ENCODE data around the gene ADGRG6. TPM values are rescaled to one million over a fixed set of nuclear protein-coding genes. Genes with fewer than 3 reads are reported as not detected.
A peak's percentile ranks its signal among the peaks of the same experiment; 100 is the strongest.

ADGRG6 gene
- polyA plus RNA-seq, 1 donor from 2014 or later: not detected

- Mint-ChIP-seq H3K27ac (no peak overlapping the region), H3K9me3 (no peaks in the 10 kb centered on the region), H3K27me3 (peaks cover 2% of the 10 kb centered on the region), H3K4me3 (no peak overlapping the region), H3K36me3 (no peaks in the 10 kb centered on the region), H3K4me1 (no peaks in the 10 kb centered on the region)
Observed at GRCh38 chr6:142406131-142406530, 104.3 kb downstream of the ADGRG6 start.

DNA sequence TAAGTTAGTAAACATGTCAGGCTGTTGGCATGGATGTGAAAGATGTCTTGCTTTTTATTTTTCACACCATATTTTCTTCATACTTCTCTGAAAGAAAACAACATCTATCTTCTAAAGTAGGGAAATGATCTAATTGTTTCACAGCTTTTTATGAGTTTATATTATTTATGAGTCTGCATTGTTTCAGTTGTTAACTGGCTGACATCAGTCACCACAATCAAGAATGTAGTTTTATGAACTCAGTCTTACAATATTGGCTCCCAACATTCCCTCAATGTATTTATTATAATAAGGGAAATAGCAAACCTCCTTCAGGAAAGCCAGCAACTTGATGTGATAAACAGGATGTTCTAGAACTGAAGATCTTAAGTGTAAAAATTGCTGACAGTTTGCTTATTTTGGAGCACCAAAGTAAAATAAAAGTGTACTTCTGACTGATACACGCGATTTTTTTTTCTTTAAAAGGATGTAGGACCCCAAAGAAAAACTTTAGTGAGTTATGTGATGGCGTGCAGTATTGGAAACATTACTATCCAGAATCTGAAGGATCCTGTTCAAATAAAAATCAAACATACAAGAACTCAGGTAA, 106.0 kb downstream of the ADGRG6 start:
- no peaks in the 10 kb centered on the region for H3K36me3 Mint-ChIP-seq
- H3K9me3 Mint-ChIP-seq: no peaks in the 10 kb centered on the region
- no peaks in the 10 kb centered on the region for H3K4me1 Mint-ChIP-seq
- no peak overlapping the region for H3K4me3 Mint-ChIP-seq
- H3K27me3 Mint-ChIP-seq: peaks cover 2% of the 10 kb centered on the region
- H3K27ac Mint-ChIP-seq: no peak overlapping the region

DNA sequence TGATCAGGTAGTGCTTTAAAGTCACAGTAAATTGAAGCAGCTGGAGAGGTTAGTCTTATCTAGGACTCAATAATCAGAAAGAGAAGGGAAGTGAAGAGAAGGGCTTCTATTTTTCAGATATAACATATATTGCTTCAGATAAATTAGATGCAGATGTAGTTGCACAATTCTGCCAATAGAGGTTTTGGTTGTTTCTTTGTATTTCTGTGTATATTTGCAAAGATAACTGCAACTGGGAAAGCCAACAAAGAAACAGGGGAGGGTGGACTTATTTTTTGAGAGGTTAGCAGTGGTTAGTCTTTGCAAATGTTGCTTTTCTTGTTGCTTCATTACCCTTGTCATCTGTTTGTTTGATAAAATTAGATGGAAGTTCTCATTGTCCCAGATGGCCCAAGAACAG, 106.6 kb downstream of the ADGRG6 start:
- Mint-ChIP-seq H3K4me3 (no peak overlapping the region), H3K27me3 (peaks cover 2% of the 10 kb centered on the region), H3K27ac (no peak overlapping the region), H3K36me3 (no peaks in the 10 kb centered on the region), H3K9me3 (no peaks in the 10 kb centered on the region), H3K4me1 (no peaks in the 10 kb centered on the region)

DNA sequence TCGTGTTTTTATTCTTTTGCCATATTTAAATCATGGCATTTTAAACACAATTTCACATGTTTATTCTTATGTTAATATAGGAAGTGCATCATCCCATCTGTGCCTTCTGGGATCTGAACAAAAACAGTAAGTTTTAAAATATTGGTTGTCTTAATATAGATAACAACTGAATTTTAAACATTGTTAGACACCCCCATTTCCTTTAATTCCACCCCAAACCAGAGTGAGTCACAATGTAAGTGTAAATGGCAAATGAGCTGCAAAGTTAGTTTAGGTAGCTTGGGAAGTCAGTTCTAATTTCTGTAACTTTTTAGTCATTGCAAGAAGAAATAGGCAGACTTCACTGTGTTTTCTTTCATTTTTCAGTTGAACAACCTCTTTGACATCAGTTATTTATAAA, 108.0 kb downstream of the ADGRG6 start:
- Mint-ChIP-seq H3K9me3 (no peaks in the 10 kb centered on the region), H3K36me3 (no peaks in the 10 kb centered on the region), H3K4me3 (no peak overlapping the region), H3K27ac (no peak overlapping the region), H3K4me1 (no peaks in the 10 kb centered on the region), H3K27me3 (peaks cover 4% of the 10 kb centered on the region)

- Mint-ChIP-seq H3K36me3 (no peaks in the 10 kb centered on the region), H3K27me3 (peaks cover 4% of the 10 kb centered on the region), H3K4me3 (no peak overlapping the region), H3K27ac (no peak overlapping the region), H3K9me3 (no peaks in the 10 kb centered on the region), H3K4me1 (no peaks in the 10 kb centered on the region)
Observed at GRCh38 chr6:142411145-142411544, 109.3 kb downstream of the ADGRG6 start.

- peak overlapping the region in 1 of 3 donors; percentile 39 for H3K27ac Mint-ChIP-seq
- no peaks in the 10 kb centered on the region for H3K9me3 Mint-ChIP-seq
- H3K4me3 Mint-ChIP-seq: no peak overlapping the region
- H3K36me3 Mint-ChIP-seq: no peaks in the 10 kb centered on the region
- peaks cover 5% of the 10 kb centered on the region for H3K27me3 Mint-ChIP-seq
- H3K4me1 Mint-ChIP-seq: no peaks in the 10 kb centered on the region
Observed at GRCh38 chr6:142412241-142412640, 110.4 kb downstream of the ADGRG6 start.

DNA sequence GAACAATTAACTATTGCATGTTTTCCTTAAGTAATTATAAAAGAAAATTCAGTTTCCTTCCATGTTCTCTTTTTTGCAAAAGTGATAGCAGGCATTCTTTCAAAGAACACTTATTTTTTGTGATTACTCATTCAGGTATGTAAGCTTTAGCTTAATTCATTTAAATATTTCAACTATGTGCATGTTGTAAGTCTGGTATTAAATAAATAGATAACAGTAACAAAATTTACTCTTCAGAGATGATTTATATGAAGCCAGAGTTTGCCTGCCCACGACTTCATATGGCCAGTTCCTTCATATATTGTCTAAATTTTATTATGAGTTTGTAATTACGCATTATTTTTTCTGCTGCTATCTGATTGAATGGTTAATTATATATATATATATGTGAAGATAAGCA, 110.9 kb downstream of the ADGRG6 start:
- no peaks in the 10 kb centered on the region for H3K4me1 Mint-ChIP-seq
- no peaks in the 10 kb centered on the region for H3K9me3 Mint-ChIP-seq
- no peak overlapping the region for H3K27ac Mint-ChIP-seq
- no peak overlapping the region for H3K4me3 Mint-ChIP-seq
- peaks cover 5% of the 10 kb centered on the region for H3K27me3 Mint-ChIP-seq
- H3K36me3 Mint-ChIP-seq: no peaks in the 10 kb centered on the region

DNA sequence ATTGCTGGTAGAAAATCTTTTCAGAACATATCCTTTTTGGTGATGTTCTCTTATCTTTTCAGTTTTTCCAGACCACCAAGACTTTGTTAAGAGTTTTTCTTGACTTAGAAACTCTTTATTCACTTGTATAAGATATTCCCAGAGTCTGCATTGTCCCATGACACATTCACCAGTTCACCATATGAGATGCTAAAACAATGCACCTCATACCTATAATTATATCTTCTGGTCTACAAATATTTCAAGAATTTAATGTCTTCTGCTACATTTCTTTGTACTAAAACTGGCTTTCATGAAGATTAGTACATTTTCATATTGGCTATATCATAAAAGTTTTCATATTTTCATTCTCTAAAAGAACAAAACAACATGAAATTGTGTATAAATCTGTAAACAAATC, 111.3 kb downstream of the ADGRG6 start:
- Mint-ChIP-seq H3K27ac (no peak overlapping the region), H3K4me1 (no peaks in the 10 kb centered on the region), H3K4me3 (no peak overlapping the region), H3K27me3 (peaks cover 5% of the 10 kb centered on the region), H3K9me3 (no peaks in the 10 kb centered on the region), H3K36me3 (no peaks in the 10 kb centered on the region)

DNA sequence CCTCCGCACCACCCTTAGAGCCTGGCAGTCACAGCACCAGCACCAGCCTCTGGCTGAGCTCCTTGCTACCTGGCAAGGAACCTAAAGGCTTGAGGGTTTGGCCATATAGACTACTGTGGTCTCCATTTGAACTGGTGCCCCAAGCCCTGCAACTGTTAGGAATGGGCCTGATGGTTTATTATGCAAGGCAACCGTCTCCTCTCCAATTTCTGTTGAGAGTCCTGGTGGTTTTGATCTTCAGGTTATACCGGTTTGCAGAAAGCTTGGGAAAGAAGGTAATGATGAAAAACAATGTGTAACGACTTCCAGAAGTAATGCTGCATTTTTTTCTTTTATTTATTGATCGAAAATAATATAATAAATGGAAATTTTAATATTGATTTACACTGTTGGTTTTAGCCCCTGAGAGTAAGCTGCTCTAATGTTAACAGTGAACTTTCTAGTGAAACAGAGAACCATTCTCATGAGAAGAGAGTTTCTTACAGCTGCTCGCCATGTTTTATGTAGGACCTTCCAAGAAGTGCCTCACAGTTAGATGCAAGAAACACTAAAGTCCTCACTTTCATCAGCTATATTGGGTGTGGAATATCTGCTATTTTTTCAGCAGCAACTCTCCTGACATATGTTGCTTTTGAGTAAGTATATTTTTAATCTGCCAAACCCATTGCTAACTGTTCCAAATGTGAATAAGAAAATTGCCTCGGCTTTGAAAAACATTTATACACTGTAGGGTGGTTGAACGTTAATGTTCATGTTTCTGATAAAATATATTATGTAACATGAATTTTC, 112.8 kb downstream of the ADGRG6 start:
- peaks cover 3% of the 10 kb centered on the region for H3K27me3 Mint-ChIP-seq
- no peak overlapping the region for H3K4me3 Mint-ChIP-seq
- no peaks in the 10 kb centered on the region for H3K9me3 Mint-ChIP-seq
- H3K27ac Mint-ChIP-seq: no peak overlapping the region
- H3K36me3 Mint-ChIP-seq: no peaks in the 10 kb centered on the region
- H3K4me1 Mint-ChIP-seq: no peaks in the 10 kb centered on the region

GRCh38 chr6:142416179-142416578, 114.4 kb downstream of the ADGRG6 start:
- no peaks in the 10 kb centered on the region for H3K9me3 Mint-ChIP-seq
- H3K4me3 Mint-ChIP-seq: no peak overlapping the region
- peaks cover 3% of the 10 kb centered on the region for H3K27me3 Mint-ChIP-seq
- no peak overlapping the region for H3K27ac Mint-ChIP-seq
- no peaks in the 10 kb centered on the region for H3K4me1 Mint-ChIP-seq
- no peaks in the 10 kb centered on the region for H3K36me3 Mint-ChIP-seq

- H3K27ac Mint-ChIP-seq: no peak overlapping the region
Observed at GRCh38 chr6:142416686-142417085, 114.9 kb downstream of the ADGRG6 start.

GRCh38 chr6:142417331-142417750, 115.5 kb downstream of the ADGRG6 start:
- Mint-ChIP-seq H3K4me3 (no peak overlapping the region), H3K36me3 (no peaks in the 10 kb centered on the region), H3K9me3 (no peaks in the 10 kb centered on the region)

More at GRCh38 chr6:142416686-142417085, 114.9 kb downstream of the ADGRG6 start:
- H3K27me3 Mint-ChIP-seq: peaks cover 3% of the 10 kb centered on the region
- no peak overlapping the region for H3K4me3 Mint-ChIP-seq
- no peaks in the 10 kb centered on the region for H3K36me3 Mint-ChIP-seq
- H3K9me3 Mint-ChIP-seq: no peaks in the 10 kb centered on the region
- H3K4me1 Mint-ChIP-seq: no peaks in the 10 kb centered on the region

GRCh38 chr6:142419071-142419470, 117.3 kb downstream of the ADGRG6 start:
- H3K27ac Mint-ChIP-seq: no peak overlapping the region
- no peaks in the 10 kb centered on the region for H3K4me1 Mint-ChIP-seq
- no peaks in the 10 kb centered on the region for H3K9me3 Mint-ChIP-seq

More at GRCh38 chr6:142417331-142417750, 115.5 kb downstream of the ADGRG6 start:
- Mint-ChIP-seq H3K27me3 (peaks cover 3% of the 10 kb centered on the region), H3K4me1 (no peaks in the 10 kb centered on the region), H3K27ac (no peak overlapping the region)

DNA sequence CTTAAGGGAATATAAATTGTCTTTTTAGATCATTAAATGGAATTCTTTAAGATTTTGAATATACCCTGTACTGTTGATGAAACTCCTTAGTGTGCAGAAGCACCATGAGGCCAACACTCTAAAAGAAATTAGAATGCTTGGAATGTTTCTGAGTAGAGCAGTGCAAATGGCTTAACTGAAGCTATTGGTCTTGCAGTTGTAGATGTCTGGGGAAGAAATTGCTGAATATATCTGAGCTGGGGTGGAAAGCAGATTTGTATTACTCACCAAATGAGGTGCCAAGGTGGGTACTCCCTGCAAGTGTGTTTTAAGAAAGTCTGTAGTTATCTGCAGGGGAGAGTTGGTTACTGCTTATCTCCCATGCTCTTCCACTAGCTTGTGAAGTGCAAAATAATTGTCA, 119.0 kb downstream of the ADGRG6 start:
- no peaks in the 10 kb centered on the region for H3K36me3 Mint-ChIP-seq
- peaks cover 1% of the 10 kb centered on the region for H3K27me3 Mint-ChIP-seq
- peaks cover 0 to 3% (median 2%) of the 10 kb centered on the region in 3 donors for H3K9me3 Mint-ChIP-seq
- no peak overlapping the region for H3K27ac Mint-ChIP-seq
- no peak overlapping the region for H3K4me3 Mint-ChIP-seq
- H3K4me1 Mint-ChIP-seq: no peaks in the 10 kb centered on the region

More at GRCh38 chr6:142419071-142419470, 117.3 kb downstream of the ADGRG6 start:
- H3K27me3 Mint-ChIP-seq: peaks cover 1% of the 10 kb centered on the region
- no peaks in the 10 kb centered on the region for H3K36me3 Mint-ChIP-seq
- H3K4me3 Mint-ChIP-seq: no peak overlapping the region

DNA sequence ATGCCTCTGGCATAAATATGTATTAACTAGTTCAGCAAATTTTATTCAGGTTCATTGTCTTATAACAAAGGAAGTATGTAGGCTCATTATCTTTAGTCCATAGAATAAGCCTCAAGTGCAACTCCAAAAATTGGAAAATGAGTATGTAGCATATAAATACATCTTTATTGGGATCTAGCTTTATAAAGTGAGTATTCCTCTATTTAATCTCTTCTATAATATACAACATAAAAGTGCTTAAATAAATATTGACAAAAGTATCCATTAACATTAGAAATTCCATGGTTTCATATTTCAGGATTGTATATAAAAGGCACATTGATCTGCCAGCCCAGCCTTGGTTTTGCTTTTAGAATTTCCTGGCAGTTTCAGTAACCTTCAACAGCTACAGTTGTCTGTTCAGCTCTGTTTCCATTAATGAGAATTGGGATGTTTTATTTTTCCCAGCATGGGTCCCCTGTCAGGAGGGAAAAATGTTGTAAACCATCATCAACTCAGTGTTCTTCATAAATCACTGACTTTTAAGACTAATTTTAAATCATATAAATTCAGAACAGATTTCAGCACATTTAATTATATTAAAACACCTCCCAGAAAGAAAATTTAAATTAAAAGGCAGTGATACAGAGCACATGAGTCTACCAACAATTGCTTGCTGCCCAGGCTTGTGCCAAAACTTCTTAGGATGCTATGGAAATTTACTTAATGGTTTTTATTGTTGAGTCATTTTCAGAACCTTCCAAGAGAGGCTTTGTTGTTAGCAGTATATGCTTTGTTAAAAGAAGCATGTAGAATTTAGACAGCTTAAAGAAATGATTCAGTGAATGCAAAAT, 119.7 kb downstream of the ADGRG6 start:
- Mint-ChIP-seq H3K9me3 (peaks cover 0 to 3% (median 2%) of the 10 kb centered on the region in 3 donors), H3K4me3 (no peak overlapping the region)

More for the DNA sequence above, 119.7 kb downstream of the ADGRG6 start:
- Mint-ChIP-seq H3K4me1 (no peaks in the 10 kb centered on the region), H3K27ac (no peak overlapping the region), H3K36me3 (no peaks in the 10 kb centered on the region), H3K27me3 (peaks cover 1% of the 10 kb centered on the region)
